CMK (cell line): ENCODE results near the gene PDE2A.

Experiments used
- DNase-seq: peaks from one replicate; pipeline ENCODE4 v3.0.0-alpha.2; 2010; ENCODE audit warnings: low read depth

Gene PDE2A

GRCh38 chr11:72682858-72683243, 8.6 kb upstream of the PDE2A start:
- no peak for DNase-seq

- no peak for DNase-seq
Observed at GRCh38 chr11:72682238-72682857, 8.1 kb upstream of the PDE2A start.

- no peak for DNase-seq
Observed at GRCh38 chr11:72681226-72682153, 7.3 kb upstream of the PDE2A start.

- no peak for DNase-seq
Observed at GRCh38 chr11:72680624-72681158, 6.5 kb upstream of the PDE2A start.

GRCh38 chr11:72679869-72680268, 5.6 kb upstream of the PDE2A start:
- DNase-seq: no peak

GRCh38 chr11:72678524-72678923, 4.3 kb upstream of the PDE2A start:
- DNase-seq: no peak

GRCh38 chr11:72676861-72677341, 2.7 kb upstream of the PDE2A start:
- peak; percentile 25 for DNase-seq

- no peak for DNase-seq
Observed at GRCh38 chr11:72675221-72675620, 999 bp upstream of the PDE2A start.

- DNase-seq: no peak
Observed at GRCh38 chr11:72673284-72673942, 809 bp downstream of the PDE2A start.

- no peak for DNase-seq
Observed at GRCh38 chr11:72672597-72673238, 1.5 kb downstream of the PDE2A start.

GRCh38 chr11:72671152-72672099, 2.8 kb downstream of the PDE2A start:
- no peak for DNase-seq

- no peak for DNase-seq
Observed at GRCh38 chr11:72670041-72670440, 4.2 kb downstream of the PDE2A start.

- DNase-seq: no peak
Observed at GRCh38 chr11:72669527-72669926, 4.7 kb downstream of the PDE2A start.

GRCh38 chr11:72668629-72669347, 5.4 kb downstream of the PDE2A start:
- no peak for DNase-seq

- no peak for DNase-seq
Observed at GRCh38 chr11:72665911-72666472, 8.2 kb downstream of the PDE2A start.

- no peak for DNase-seq
Observed at GRCh38 chr11:72662036-72662435, 12.2 kb downstream of the PDE2A start.

- no peak for DNase-seq
Observed at GRCh38 chr11:72661486-72661885, 12.7 kb downstream of the PDE2A start.

- DNase-seq: no peak
Observed at GRCh38 chr11:72658989-72659640, 15.1 kb downstream of the PDE2A start.

GRCh38 chr11:72657411-72658100, 16.7 kb downstream of the PDE2A start:
- no peak for DNase-seq
